ENCODE data around the gene TMEM232. TPM values are rescaled to one million over a fixed set of nuclear protein-coding genes. Genes with fewer than 3 reads are reported as not detected.

Gene TMEM232
- total RNA-seq, 1 donor from 2014 or later, result 0.79 TPM

DNA sequence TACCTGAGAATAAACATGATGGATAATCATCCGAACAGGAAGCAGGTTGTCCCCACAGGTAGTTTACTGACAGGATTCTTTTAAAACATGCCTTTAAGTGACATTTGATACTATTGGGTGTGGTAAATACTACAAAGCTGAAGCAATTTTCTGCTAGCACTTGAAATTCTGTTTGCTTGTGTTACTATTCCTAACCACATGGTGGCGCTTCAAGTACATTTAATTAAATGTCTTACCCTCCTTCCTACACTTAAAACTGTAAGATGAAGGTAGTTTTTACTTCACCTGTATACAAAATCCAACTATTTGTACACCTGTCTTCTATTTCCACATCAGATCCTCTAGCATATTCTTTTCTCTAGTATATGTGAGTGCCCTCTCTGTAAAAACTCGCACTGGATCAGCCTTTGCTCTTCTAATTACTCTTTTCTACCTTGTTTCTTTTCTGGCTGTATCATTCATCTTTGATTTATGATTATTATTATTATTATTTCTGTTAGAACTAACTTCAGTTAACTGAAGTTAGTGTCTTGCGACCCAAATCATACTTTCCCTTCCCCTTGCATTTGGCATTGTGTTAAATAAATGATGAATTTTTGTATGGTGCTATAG lies 30.8 kb upstream of the TMEM232 start:
- H3K4me3 ChIP-seq (ENCODE audit: low read depth, low read length), result no peak overlapping the region
- FAIRE-seq (no peak), DNase-seq (ENCODE audit: low read depth) (peak; percentile 63)
- peak; percentile 43 for TF ChIP-seq CTCF (IDR thresholded peaks at IDR 0.05; ENCODE audit: insufficient read depth, low read length, severe bottlenecking)
- no peaks in the 10 kb centered on the region for H3K27me3 ChIP-seq (ENCODE audit: control insufficient read depth, insufficient read depth, low read length)
- no peaks in the 10 kb centered on the region for H3K36me3 ChIP-seq (ENCODE audit: control insufficient read depth, insufficient read depth, low read length)

GRCh38 chr5:110754181-110754580 lies 27.7 kb upstream of the TMEM232 start:
- H3K4me3 ChIP-seq (ENCODE audit: low read depth, low read length), result no peak overlapping the region
- H3K36me3 ChIP-seq (ENCODE audit: control insufficient read depth, insufficient read depth, low read length), result no peaks in the 10 kb centered on the region
- FAIRE-seq, result no peak
- no peak for DNase-seq (ENCODE audit: low read depth)
- no peaks in the 10 kb centered on the region for H3K27me3 ChIP-seq (ENCODE audit: control insufficient read depth, insufficient read depth, low read length)
- no peak for TF ChIP-seq CTCF (IDR thresholded peaks at IDR 0.05; ENCODE audit: insufficient read depth, low read length, severe bottlenecking)

GRCh38 chr5:110753600-110753999 lies 27.1 kb upstream of the TMEM232 start:
- no peaks in the 10 kb centered on the region for H3K36me3 ChIP-seq (ENCODE audit: control insufficient read depth, insufficient read depth, low read length)
- H3K4me3 ChIP-seq (ENCODE audit: low read depth, low read length), result no peak overlapping the region
- no peak for TF ChIP-seq CTCF (IDR thresholded peaks at IDR 0.05; ENCODE audit: insufficient read depth, low read length, severe bottlenecking)
- DNase-seq (ENCODE audit: low read depth), result no peak
- H3K27me3 ChIP-seq (ENCODE audit: control insufficient read depth, insufficient read depth, low read length), result no peaks in the 10 kb centered on the region
- FAIRE-seq, result no peak

GRCh38 chr5:110752953-110753352 lies 26.5 kb upstream of the TMEM232 start:
- DNase-seq (ENCODE audit: low read depth) (no peak), FAIRE-seq (no peak)
- Histone ChIP-seq H3K4me3 (ENCODE audit: low read depth, low read length) (no peak overlapping the region), H3K27me3 (ENCODE audit: control insufficient read depth, insufficient read depth, low read length) (no peaks in the 10 kb centered on the region), H3K36me3 (ENCODE audit: control insufficient read depth, insufficient read depth, low read length) (no peaks in the 10 kb centered on the region)
- TF ChIP-seq CTCF (IDR thresholded peaks at IDR 0.05; ENCODE audit: insufficient read depth, low read length, severe bottlenecking), result no peak

- DNase-seq (ENCODE audit: low read depth), result no peak
- Histone ChIP-seq H3K4me3 (ENCODE audit: low read depth, low read length) (no peak overlapping the region), H3K27me3 (ENCODE audit: control insufficient read depth, insufficient read depth, low read length) (no peaks in the 10 kb centered on the region), H3K36me3 (ENCODE audit: control insufficient read depth, insufficient read depth, low read length) (no peaks in the 10 kb centered on the region)
- no peak for TF ChIP-seq CTCF (IDR thresholded peaks at IDR 0.05; ENCODE audit: insufficient read depth, low read length, severe bottlenecking)
- no peak for FAIRE-seq
Observed at GRCh38 chr5:110751902-110752762, 25.7 kb upstream of the TMEM232 start.
